ENCODE measurements around the gene GPD1. TPM values are rescaled to one million over a fixed set of nuclear protein-coding genes. Genes with fewer than 3 reads are reported as not detected.

The GPD1 gene
- total RNA-seq (ENCODE audit: low replicate concordance) = 0.36 TPM in 1 of 2 replicates, not detected in the other

DNA sequence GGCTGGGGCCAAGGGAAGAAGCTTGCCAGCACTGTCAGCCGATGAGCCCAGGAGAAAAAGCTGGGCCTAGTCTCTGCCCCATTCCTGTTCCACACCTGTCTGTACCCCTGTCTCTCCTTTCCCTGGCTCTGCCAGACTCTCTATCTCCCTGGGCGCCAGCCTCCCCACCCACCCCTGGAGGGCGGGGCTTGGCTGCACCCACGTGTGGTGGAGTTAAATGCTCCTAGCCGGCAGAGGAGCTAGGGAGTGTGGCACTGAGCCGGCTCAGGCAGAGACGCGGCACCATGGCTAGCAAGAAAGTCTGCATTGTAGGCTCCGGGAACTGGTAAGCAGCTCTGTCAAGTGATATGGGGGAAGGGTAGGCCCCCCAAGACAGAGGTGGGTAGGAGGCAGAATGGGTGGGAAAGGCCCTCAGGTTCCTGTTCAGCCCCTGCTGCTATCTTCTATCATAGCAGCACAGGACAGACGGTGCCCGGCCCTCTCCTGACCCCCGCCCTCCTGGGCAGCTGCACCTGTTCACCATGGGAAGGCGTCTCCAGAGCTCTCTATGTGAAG, at the start of gene GPD1:
TSS of gene GPD1 (plus strand) at position 242 of the 555 bp plus-strand sequence. CDS start at position 285, 43 bp downstream.
- DNase-seq (ENCODE audit: low read depth) = peak; percentile 34
- no peak within 1 kb of the TSS for H3K4me3 ChIP-seq (ENCODE audit: low read depth, low read length)

DNA sequence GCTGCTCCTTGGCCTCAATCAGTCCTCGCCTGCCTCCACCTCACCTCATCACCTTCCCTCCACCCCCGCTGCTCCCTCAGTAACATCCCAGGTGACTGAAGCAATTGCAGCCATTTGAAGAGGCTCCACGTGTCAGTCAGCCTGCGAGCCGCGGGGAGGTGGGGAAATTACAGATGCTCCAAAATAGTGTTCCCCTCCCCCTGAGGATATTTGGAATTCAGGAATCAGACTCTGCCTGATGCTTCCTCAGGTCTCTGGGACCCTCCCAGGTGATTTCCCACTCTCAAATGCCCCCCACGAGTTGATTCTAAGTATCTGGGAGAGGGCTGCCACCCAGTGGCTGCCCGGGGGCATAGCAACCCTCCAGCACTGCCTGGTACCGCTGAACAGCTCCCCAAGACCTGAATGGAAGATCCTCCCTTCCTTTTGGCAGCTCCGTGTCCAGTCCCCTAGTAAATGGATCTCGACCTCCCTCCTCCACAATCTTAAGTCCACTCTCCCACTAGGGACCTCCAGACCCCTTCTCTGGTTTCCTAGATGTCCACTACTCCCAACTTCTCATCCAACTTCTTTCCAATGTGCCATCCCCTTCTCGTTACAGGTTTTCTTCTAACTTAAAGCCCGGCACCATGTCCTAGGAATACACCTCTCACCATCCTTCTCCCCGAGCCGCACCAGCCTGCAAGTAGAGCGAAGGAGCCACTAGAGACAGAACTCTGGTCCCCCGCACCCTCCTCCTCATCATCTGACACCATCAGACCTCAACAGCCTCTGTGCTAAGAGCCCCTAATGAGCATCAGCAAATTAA, 47.8 kb upstream of the GPD1 start:
- DNase-seq (ENCODE audit: low read depth) = peak; percentile 46
- H3K4me3 ChIP-seq (ENCODE audit: low read depth, low read length) = no peak overlapping the region
- TF ChIP-seq, protein P1, sequence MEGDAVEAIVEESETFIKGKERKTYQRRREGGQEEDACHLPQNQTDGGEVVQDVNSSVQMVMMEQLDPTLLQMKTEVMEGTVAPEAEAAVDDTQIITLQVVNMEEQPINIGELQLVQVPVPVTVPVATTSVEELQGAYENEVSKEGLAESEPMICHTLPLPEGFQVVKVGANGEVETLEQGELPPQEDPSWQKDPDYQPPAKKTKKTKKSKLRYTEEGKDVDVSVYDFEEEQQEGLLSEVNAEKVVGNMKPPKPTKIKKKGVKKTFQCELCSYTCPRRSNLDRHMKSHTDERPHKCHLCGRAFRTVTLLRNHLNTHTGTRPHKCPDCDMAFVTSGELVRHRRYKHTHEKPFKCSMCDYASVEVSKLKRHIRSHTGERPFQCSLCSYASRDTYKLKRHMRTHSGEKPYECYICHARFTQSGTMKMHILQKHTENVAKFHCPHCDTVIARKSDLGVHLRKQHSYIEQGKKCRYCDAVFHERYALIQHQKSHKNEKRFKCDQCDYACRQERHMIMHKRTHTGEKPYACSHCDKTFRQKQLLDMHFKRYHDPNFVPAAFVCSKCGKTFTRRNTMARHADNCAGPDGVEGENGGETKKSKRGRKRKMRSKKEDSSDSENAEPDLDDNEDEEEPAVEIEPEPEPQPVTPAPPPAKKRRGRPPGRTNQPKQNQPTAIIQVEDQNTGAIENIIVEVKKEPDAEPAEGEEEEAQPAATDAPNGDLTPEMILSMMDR (IDR thresholded peaks at IDR 0.05; ENCODE audit: insufficient read depth, low read length) = peak; percentile 99

More for the DNA sequence above, at the start of gene GPD1:
- TF ChIP-seq, protein P1 (IDR thresholded peaks at IDR 0.05; ENCODE audit: insufficient read depth, low read length) = no peak

DNA sequence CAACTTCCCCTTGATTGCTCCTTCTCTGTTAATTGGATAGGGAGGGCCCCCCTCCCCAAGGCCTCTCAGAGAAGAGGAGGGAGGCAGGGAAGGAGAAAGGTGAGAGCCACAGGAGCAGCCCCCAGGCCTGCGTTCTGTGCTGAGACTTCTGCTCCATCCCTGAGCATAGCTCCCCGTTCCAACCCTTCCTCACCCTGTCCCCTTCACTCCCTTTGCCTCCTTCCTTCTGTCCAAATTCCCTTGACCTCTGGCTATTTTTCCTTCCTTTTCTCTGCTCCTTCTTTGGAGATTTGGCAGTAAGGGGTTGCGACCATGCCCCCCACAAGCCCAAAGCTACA, 47.2 kb upstream of the GPD1 start:
- DNase-seq (ENCODE audit: low read depth) = no peak
- TF ChIP-seq, protein P1 (IDR thresholded peaks at IDR 0.05; ENCODE audit: insufficient read depth, low read length) = no peak
- H3K4me3 ChIP-seq (ENCODE audit: low read depth, low read length) = peak overlapping the region; percentile 74

DNA sequence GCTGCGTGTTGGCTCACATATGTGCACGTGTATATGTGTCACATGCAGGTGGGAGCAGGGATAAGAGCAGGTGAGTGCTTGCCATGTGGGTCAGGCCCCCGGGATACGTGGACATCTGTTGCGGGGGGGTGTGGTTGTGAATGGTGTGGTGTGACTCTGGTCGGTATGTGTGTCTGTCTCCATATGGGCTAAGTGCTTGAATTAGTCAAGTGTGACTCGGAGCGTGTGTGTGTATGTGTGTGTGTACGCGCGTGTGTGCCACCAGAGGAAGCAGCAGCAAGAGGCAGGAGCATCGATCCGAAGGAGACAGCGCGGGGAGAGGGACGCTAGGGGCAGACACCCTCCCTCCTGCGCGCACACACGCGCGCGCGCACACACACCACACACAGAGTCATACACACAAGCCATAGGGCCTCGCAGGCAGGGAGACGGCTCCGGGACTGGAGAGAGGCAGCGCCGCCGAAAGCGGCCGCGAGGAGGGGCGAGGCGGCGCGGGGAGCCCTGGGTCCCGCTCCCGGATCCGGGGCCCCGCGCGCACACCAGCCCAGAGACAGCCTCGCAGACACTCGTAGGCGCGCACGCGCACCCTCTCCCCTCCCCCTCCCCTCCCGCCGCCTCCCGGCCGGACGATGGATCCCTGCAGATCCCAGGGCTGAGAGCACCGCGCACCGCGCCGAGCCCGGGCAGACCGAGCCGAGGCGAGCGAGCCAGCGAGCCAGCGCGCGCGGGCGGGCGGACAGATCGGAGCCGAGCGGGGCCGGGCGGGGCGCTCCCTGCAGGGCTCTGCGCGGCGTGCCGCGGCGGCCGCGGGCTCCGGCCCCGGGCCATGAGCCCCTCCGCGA, 46.6 kb upstream of the GPD1 start, which contains the start of gene ASIC1:
TSS of gene ASIC1 (plus strand) at position 597 of the 842 bp plus-strand sequence. CDS start 1,171 bp downstream, outside the sequence.
- TF ChIP-seq, protein P1 (IDR thresholded peaks at IDR 0.05; ENCODE audit: insufficient read depth, low read length) = no peak
- peak within 1 kb of the TSS; percentile 74 for H3K4me3 ChIP-seq (ENCODE audit: low read depth, low read length)
- DNase-seq (ENCODE audit: low read depth) = peak; percentile 60

DNA sequence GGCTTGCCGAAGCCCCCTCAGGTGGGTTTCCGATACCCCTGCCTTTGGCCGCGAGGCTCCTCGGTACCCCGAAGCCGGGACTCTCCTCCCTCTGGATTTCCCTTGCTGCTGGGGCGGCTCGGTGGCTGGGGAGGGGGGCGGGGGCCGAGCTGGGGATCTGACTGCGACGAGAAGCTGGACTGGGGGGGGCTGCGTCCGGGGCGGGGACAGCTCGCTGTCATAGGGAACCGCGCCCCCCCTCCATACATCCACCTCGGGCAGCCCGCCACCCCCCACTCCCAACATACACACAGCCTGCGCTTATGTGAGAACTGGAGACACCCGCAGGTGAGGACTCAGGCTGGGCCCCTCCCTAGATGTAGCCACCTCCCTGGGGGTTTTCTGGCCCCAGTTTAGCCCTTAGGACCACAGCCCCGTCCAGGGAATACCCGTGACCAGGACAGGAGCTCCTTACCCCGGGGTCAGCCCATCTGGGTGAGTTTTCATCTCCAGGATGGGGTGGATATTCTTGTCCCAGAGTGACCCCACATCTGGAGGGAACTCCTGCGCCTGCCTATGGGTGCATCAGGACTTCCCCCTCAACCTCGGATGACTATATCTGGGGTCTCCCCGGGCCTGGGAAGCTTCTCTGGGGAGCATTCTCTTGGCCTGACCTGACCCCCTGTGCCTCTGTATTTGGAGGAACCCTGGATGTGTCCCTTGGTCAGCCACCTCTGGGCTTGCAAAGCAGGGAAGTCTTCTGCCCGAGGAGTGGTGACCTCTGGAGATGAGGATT, 45.7 kb upstream of the GPD1 start:
- TF ChIP-seq, protein P1 (IDR thresholded peaks at IDR 0.05; ENCODE audit: insufficient read depth, low read length) = no peak
- DNase-seq (ENCODE audit: low read depth) = no peak
- peak overlapping the region; percentile 74 for H3K4me3 ChIP-seq (ENCODE audit: low read depth, low read length)

Data from fibroblast of the aortic adventitia (primary cell).